HG03103 (cell line): ENCODE results near the gene KDM3B.

Source experiments
- ATAC-seq: cut with Tn5 transposase; IDR thresholded peaks from one replicate; pipeline ENCODE4 v1.9.1; 2021; ENCODE audit warnings: low read depth; ENCODE audit not compliant: unreplicated experiment

The KDM3B gene

DNA sequence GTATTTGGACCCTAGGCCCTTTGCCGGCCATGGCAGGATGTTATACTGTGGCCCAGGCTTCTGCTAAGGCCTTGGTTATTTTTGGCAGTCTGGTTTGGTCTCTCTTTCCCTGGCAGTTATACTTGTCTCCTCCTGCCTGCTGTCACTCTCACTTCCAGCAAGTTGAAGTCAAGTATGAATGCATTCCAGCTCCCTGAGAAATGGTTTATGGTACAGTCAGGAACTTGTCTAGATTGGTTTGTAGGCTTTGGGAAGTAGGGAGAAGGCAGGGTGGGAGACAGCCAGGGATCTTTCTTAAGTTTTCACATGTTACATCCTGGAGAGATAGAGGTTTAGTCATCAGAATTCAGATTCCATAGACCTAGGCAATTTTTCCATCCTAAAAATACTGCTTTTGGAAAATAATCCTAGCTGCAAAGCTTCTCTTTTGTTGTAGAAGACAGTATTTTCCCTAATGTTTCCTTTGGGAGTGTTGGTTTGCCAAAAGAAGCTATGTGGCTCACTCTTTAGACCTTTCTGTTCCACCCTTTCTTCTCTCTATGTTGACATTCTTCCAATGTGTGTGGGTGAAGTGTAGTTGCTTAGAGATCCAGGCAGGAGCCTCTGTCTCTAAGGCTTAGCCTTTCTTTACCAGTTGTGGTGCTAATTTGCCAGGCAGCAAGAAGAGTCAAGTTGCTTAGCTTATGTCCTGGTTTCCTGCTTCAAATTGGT is 2.5 kb upstream of the KDM3B start:
- ATAC-seq = no peak

DNA sequence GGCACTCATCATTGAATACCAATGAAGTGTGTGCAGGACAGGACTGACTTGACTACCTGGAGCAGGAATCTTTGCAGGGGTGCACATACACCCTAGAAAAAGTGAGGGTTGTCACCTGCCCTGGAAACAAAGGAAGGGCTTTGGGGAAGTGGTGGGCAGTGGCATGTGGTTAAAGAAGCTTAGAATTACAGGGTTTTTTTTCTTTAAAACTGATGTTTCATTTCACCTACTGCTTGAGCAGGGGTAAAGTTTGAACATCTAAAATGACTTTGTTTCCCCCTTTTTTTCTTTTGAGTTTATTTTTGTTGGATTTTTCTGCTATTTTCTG is 2.0 kb upstream of the KDM3B start:
- no peak for ATAC-seq

DNA sequence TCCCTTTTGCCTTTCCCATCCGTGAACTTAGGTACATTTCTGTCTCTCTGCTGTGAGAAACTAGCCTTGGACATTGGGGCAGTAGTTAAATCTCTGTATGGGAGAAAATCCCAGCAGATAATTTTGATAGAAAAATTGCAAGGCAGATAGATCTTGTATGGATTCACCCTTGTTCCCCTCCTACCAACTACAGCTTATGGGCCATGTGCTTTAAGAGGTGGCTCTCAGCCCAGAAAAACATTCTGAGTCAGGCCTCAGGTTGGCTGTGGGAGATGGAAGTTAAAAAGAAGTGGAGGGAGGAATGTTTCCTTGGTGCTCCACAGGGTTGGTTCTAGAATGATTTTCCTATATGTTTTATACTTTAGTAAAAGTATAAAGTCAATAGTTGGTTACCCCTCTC is 1.4 kb upstream of the KDM3B start:
- no peak for ATAC-seq

DNA sequence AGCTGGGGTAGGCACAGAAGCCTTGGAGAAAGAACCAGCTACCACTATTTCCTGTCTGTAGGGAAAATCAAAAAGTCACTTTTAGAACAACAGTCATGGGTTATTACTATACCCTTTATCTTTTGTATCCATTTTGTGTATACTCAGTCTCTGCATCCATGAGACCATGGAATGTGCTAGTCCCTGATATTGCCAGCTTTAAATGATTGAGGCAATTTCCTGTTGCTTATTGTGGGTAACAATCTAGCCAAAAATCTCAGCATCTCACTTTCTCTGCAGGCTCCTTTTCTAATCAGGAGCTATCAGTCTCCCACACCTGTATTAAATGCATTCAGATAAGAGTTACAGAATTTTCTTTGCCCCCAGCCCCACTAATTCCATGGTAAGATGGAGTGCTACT is 968 bp upstream of the KDM3B start:
- no peak for ATAC-seq

DNA sequence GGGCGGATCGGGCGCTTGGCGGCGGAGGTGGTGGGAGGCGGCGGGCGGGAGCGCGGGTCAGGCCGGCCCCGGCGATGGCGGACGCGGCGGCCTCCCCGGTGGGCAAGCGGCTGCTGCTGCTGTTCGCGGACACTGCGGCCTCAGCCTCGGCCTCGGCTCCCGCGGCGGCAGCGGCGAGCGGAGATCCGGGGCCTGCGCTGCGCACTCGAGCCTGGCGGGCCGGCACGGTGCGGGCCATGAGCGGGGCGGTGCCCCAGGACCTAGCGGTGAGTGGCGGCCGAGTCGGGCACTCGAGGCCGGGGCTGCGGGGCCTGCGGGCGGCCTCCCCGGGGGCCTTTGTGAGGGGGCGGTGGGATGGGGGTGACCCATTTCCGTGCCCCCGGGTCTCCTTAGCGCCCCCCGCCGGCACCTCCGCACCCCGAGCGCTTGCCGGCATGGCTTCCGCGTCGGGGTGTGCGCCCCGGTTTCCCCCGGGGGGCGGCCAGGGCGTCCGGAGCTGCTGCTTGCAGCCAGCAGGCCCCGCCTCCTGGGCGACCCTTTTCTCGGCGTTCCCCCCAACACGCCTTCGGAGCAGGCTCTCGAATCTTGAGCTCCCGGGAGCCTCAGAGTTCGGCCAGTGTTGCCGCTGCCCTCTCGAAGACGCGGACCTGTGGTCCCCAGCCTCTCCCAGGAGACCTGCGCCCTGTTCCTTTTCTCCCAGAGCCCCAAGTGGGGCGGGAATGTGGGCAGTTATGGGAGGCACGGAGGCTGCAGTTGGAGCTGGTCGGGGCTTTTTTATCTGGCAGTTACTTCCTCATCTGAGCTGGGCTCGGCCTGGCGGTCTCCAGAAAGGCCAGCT is 456 bp downstream of the KDM3B start:
- ATAC-seq = peak; percentile 32

DNA sequence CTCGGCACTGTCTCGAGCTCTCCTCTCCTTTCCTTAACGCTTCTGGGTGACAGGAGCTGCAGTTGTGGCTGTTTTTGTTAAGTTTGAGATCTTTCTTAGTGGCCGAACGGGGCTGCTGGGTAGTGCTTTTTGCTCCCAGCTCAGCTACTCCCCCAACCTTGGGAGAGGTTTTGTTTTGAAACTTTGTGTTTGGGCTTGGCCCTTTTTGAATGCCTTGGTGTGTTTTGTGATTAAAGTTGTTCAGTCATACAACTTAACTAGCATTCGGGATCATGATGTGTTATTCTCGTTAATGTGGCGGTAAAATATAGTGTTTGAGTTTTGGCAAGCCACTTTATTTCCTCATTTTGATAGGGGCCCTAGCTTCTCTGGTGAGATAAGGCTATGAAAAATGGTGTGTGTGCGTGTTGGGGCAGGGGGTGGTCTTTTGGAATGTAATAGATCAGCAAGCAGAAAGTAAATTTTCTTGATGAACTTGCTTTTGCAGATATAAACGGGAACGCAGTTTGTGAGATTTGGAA is 1.1 kb downstream of the KDM3B start:
- ATAC-seq = no peak

DNA sequence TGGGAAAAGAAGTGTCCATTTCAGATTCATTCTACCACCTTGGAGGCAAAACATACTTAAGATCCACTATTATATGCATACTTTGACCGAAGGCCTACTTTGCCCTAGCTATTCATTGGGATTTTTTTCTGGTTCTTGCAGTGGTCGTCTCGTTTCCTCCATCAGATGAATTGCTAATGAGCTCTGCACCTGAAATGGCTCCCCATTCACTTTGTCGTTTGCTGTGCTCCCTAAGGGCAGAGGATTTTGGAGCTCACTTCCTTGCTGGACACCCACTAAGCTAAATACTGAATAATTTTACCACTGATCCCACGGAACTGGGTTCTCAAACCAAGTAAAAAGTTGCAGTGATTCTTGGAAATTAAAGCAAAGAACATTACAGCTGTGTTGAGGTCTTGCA is 1.9 kb downstream of the KDM3B start:
- no peak for ATAC-seq

DNA sequence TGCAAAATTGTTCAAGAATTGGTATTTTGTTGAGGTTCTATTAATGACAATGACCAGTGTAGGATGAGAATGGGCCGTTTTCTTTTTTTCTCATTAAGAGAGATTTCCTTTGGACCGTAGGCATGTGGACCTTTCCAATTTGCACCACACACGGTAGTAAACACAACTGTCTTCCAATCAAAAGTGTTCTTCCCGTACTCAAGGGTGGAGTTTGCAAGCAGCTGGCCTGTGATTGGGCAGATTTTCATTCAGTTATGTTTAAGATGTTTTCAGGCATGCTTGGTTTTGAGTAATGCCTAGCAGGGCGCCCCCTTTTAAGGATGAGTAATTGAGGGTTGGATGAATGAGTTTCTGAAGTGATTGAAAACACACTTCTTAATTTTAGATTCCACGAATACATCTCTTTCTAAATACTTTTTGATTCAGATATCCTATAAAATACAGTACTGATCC is 2.5 kb downstream of the KDM3B start:
- peak; percentile 33 for ATAC-seq

DNA sequence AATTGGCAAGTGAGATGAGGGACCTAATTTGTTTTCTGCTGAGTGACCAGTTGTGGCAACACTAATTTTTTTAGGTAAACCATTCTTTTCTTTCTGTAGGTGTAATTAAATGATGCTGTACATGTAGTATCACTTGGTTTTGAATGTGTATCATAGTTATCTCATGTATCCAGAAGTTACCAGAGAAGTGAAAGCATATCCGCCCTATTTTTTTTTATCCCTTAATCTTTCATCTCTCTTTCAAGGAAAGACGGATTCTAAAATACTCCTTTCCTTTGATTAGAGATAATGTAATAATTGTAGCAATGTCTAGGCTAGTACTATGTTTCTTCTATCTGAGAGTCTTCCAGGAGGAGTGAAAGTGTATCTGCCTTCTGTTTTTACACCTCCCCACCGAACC is 7.1 kb downstream of the KDM3B start:
- ATAC-seq = no peak

DNA sequence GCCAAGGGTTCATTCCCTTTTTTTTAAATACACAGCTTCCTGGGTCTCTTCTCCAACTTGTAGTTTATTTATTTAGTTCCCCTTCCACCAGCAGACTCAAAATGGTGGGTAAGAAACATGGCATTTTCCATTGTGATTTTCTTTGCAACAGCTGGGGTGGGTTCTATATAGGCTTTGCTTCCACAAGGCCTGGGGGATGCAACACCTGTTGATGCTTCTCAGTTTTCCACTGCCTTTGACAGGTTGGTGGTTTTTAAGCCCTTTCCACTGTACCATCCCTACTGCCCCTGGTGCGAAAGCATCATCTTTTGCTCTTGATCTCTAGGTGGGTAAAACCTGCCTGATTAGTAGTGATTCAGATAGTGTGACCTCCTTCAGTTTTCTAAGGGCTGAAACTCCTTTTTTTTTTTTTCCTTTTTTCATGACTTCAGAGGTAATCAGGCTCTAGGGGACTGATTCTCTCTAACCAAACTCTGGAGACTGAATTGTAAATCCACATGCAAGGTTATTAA is 8.5 kb downstream of the KDM3B start:
- ATAC-seq = no peak

DNA sequence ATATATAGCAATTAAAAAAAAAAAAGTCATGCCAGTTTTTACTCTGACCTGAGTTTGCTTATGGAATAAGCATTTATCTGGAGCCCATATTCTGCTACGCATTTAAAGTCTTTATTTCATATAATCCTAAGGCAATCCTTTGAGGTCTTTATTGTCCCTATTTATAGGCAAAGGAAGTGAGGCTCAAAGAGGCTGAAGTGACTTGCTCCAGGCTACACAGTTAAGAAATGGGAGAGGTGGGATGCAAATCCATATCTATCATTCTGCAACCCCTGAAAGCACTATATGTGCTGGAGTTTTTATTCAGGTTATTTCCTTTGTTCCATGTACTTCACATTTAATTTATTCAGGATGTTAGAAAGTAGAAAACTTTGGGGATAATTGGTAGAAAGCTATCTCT is 12.1 kb downstream of the KDM3B start:
- no peak for ATAC-seq

DNA sequence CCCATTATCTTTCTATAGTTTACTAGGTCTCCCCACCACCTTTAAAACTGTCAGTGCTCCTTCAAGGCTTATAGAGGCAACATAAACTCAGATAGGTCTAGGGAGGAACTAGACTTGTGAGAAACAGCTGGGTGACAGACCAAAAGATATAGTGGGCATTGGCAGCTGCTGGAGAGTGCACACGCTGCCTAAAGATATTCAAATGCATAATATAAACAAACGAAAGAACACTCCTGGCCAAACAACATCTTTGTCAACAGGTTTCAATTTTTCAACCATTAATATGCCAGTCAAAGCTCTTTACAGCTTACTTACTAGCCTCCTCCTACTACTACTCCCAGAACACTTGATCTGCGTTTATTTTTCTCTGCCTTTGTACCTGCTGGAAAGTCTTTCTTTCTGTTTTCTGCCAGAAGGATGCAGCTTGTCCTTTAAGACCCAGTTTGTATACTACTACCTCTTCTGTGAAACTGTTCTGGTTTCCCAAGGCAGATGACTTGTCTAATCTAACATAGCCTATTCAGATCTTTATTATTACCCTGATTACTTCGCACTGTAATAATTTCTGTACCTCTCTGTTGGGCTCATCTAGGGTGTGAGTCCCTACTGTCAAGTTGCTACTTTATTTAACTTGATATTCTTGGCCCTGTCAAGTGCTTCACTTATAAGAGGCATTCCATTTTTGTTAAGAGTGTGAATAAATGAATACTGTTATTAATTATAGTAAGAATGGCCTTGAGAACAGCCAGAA is 14.3 kb downstream of the KDM3B start:
- ATAC-seq = no peak

DNA sequence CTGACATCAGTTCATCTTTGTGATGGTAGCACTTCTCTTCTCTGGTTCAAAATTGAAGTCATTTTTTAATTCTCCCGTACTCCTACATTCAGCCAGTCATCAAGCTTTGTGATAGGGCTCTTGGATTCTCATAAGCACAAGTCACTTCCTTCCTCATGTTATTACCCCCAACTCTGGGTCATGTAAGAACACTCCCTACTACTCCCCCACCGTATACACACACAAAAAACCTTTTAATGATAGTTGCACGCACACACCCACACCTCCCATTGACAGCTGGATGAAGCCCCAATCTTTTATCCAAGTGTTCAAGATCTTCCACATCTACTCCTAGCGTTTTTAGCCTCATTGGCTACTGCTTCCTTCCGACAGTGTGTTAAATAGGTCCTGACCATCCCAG is 16.8 kb downstream of the KDM3B start:
- no peak for ATAC-seq

DNA sequence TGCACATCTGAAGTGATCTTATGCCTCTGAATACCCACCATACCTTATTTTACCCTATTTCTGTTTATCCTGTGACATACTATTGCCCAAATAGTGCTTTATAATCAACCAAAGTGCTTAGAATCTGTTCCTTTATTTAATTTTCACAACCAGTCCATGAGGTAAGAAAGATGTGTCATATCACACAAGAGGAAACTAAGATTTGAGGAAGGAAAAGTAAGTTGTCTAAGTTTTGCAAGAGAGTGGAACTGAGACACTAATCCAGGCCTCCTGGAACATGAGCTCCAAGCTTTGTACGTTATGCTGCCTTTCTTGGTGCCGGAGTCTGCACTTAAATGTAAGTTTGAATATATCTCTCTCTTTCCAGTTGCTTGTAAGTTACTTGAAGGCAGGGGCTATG is 17.2 kb downstream of the KDM3B start:
- ATAC-seq = no peak

DNA sequence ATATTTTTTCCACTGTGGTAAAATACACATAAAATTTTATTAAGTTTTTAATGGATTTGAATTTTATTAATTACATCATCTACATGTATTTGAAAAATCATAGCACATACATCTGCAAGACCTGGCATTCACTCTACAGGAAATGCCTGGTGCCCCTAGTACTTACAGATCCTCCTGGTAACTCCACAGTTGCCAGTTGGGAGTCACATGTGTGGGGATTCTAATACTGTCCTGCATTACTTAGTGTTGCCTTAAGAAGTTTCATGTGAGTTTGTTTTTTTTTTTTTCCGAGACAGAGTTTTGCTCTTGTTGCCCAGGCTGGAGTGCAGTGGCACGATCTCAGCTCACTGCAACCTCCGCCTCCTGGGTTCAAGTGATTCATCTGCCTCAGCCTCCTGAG is 18.1 kb downstream of the KDM3B start:
- no peak for ATAC-seq

DNA sequence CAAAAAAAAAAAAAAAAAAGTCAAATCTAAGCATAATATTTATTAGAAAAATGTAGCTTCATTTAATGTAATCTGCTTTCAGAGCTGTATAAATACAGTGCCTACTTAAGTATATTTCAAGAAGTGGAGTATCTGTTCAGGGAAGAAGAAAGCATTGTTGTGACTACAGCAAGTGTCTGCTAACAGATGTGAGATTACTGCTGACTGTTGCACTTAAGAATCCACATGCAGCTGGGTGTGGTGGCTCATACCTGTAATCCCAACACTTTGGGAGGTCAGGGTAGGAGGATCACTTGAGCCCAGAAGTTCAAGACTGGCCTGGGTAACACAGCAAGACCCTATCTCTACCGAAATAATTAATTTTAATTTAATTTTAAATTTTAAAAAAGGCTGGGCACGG is 19.0 kb downstream of the KDM3B start:
- ATAC-seq = no peak

DNA sequence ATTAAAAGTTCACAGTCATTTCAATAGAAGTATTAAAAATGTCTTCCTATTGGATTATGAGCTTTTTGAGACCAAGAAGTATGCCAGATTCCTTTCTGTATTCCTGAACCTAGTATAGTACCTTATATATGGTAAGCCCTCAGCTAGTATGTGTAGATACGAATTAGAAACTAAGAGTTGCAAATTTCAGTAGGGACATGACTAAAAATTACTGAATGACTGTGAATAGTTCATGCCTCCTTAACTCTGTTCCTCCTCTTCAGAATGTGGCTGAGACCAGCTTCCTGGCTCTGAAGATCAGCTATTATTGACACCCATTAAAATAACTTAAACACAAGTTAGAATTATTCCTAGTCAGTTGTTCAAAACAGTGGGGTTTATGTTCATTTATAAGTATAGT is 19.7 kb downstream of the KDM3B start:
- ATAC-seq = no peak

DNA sequence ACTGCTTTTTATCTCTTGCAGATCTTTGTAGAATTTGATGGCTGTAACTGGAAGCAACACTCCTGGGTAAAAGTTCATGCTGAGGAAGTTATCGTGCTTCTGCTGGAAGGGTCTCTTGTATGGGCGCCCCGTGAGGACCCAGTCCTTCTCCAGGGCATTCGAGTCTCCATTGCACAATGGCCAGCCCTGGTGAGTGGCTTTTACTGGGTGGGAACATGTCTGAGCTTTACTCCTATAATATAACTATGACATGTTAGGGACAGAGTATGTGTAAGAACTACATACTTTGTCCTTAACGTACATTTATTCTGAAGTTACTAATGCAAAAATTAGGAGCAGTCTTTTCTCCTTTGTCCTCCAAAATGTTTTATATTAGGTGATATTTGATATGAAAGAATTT is 20.2 kb downstream of the KDM3B start:
- ATAC-seq = no peak

DNA sequence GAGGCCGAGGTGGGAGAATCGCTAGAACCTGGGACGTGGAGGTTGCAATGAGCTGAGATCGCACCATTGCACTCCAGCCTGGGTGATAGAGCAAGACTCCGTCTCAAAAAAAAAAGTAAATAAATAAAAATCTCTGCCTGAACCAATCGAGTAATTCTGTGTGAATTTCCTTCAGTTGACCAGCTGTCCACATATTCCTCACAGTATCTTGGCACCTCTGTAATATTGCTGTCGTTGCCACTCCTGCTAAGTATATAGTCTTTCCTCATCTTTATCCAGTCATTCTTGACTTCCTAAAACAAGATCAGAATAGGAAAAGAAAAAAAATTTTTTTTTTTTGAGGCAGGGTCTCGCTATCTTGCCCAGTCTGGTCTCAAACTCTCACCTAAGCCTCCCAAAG is 29.9 kb downstream of the KDM3B start:
- ATAC-seq = no peak

DNA sequence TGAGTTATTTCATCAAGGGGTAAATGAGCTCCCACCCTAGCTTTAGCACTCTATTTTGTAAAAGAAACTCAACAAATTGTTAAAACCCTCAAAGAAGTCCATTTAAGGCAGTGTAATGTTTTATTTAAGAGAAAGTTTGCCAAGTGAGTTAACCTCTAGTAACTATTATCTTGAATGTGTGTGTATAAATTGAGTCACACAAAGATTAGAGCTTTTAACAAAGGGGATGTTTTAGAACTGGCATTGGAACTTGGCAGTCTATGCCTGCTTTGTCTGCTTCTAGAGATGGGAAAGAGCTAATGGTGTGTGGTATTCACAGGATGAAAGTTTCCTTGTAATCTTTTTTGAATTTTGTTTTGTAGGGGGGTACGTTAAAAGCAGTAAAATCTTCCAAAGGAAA is 33.2 kb downstream of the KDM3B start:
- no peak for ATAC-seq

DNA sequence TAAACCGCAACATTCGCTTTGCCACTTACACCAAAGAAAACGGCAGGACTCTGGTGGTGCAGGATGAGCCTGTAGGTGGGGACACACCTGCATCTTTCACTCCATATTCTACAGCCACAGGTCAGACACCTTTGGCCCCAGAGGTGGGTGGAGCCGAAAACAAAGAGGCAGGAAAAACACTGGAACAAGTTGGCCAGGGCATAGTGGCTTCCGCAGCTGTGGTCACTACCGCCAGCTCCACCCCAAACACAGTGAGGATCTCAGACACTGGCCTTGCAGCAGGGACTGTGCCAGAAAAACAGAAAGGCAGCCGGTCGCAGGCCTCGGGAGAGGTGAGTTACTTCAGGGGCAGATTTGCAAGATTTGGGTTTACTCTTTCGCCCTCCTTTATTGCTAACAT is 33.8 kb downstream of the KDM3B start:
- ATAC-seq = no peak
